ENCODE results near the gene RBPJ. TPM values are rescaled to one million over a fixed set of nuclear protein-coding genes. Genes with fewer than 3 reads are reported as not detected.
"Not testable (repeated sequence)": the region's sequence is repeated elsewhere in the genome, so short reads cannot be mapped to it uniquely, and the experiment has no call there.

Gene RBPJ
- total and polyA plus RNA-seq, 11 donors = 21.9 to 84.3 (median 37.5) TPM

GRCh38 chr4:26400132-26400531 lies 79.3 kb downstream of the RBPJ start:
- H3K27me3 ChIP-seq = no peaks in the 10 kb centered on the region
- WGBS, 4 donors = 96 to 100% (median 98%) methylated on average over 1 of the region's 1 CpG
- H3K4me1 ChIP-seq = peaks cover 0 to 23% (median 2%) of the 10 kb centered on the region in 12 donors
- no peak for TF ChIP-seq POLR2A (IDR thresholded peaks at IDR 0.05)
- TF ChIP-seq CTCF (IDR thresholded peaks at IDR 0.05) = no peak
- intact Hi-C loops (cut with DNase I) = loop anchor here in 1 of 10 donors (10.0 kb wide), 1 partner anchor 375 kb away; no protein-coding TSS in a partner anchor
- no peak overlapping the region for H3K4me3 ChIP-seq
- DNase-seq = no peak
- H3K27ac ChIP-seq = no peak overlapping the region
- peaks cover 0 to 5% (median 0%) of the 10 kb centered on the region in 9 donors for H3K36me3 ChIP-seq
- H3K9me3 ChIP-seq = no peaks in the 10 kb centered on the region
- ATAC-seq = no peak

GRCh38 chr4:26402017-26402416 lies 81.2 kb downstream of the RBPJ start:
- peaks cover 0 to 14% (median 12%) of the 10 kb centered on the region in 9 donors for H3K36me3 ChIP-seq
- not testable (repeated sequence) for H3K27ac ChIP-seq, DNase-seq, H3K4me3 ChIP-seq, ATAC-seq, H3K27me3 ChIP-seq
- intact Hi-C loops (cut with DNase I) = loop anchor here in 1 of 10 donors (10.0 kb wide), 1 partner anchor 377 kb away; no protein-coding TSS in a partner anchor
- WGBS, 4 donors = 94 to 100% (median 99%) methylated on average over 3 of the region's 3 CpGs
- H3K9me3 ChIP-seq = peaks cover 0 to 18% (median 11%) of the 10 kb centered on the region in 12 donors
- H3K4me1 ChIP-seq = peaks cover 0 to 17% (median under 1%) of the 10 kb centered on the region in 12 donors

- DNase-seq = no peak
- H3K36me3 ChIP-seq = peaks cover 0 to 17% (median 15%) of the 10 kb centered on the region in 9 donors
- no peak overlapping the region for H3K27ac ChIP-seq
- no peak for ATAC-seq
- intact Hi-C loops (cut with DNase I) = loop anchor here in 1 of 10 donors (10.0 kb wide), 1 partner anchor 378 kb away; no protein-coding TSS in a partner anchor
- 59 to 70% (median 63%) methylated on average over 3 of the region's 3 CpGs for WGBS, 4 donors
- H3K4me1 ChIP-seq = peaks cover 0 to 14% (median 0%) of the 10 kb centered on the region in 12 donors
- no peak for TF ChIP-seq POLR2A (IDR thresholded peaks at IDR 0.05)
- no peak overlapping the region for H3K4me3 ChIP-seq
- no peaks in the 10 kb centered on the region for H3K27me3 ChIP-seq
- H3K9me3 ChIP-seq = peaks cover 0 to 20% (median 11%) of the 10 kb centered on the region in 12 donors
Observed at GRCh38 chr4:26402458-26402857, 81.6 kb downstream of the RBPJ start.

- no peak for DNase-seq
- H3K36me3 ChIP-seq = peaks cover 0 to 27% (median 12%) of the 10 kb centered on the region in 9 donors
- H3K27ac ChIP-seq = no peak overlapping the region
- WGBS, 4 donors = 81 to 84% (median 83%) methylated on average over 3 of the region's 3 CpGs
- peaks cover 0 to 14% (median 0%) of the 10 kb centered on the region in 12 donors for H3K4me1 ChIP-seq
- H3K4me3 ChIP-seq = no peak overlapping the region
- TF ChIP-seq CTCF (IDR thresholded peaks at IDR 0.05) (peak in 3 of 12 donors; percentile 11), POLR2A (IDR thresholded peaks at IDR 0.05) (no peak)
- H3K9me3 ChIP-seq = peaks cover 0 to 20% (median 11%) of the 10 kb centered on the region in 12 donors
- intact Hi-C loops (cut with DNase I) = loop anchor here in 6 of 10 donors (5.0 to 10.0 kb wide), 5 partner anchors 72 to 967 kb away; no protein-coding TSS in a partner anchor
- no peaks in the 10 kb centered on the region for H3K27me3 ChIP-seq
- ATAC-seq = peak in 1 of 4 donors; percentile 24
Observed at GRCh38 chr4:26404743-26405206, 84.0 kb downstream of the RBPJ start.

GRCh38 chr4:26406346-26406975 lies 85.6 kb downstream of the RBPJ start:
- 92 to 97% (median 95%) methylated on average over 4 of the region's 4 CpGs for WGBS, 4 donors
- H3K4me1 ChIP-seq = peaks cover 0 to 14% (median 4%) of the 10 kb centered on the region in 12 donors
- intact Hi-C loops (cut with DNase I) = loop anchor here in 6 of 10 donors (5.0 to 10.0 kb wide), 5 partner anchors 74 to 969 kb away; no protein-coding TSS in a partner anchor
- H3K9me3 ChIP-seq = peaks cover 0 to 20% (median 11%) of the 10 kb centered on the region in 12 donors
- TF ChIP-seq POLR2A (IDR thresholded peaks at IDR 0.05) (no peak), CTCF (IDR thresholded peaks at IDR 0.05) (no peak)
- no peaks in the 10 kb centered on the region for H3K27me3 ChIP-seq
- ATAC-seq (no peak), DNase-seq (no peak)
- H3K36me3 ChIP-seq = peaks cover 0 to 27% (median 12%) of the 10 kb centered on the region in 9 donors
- peak overlapping the region in 1 of 12 donors; percentile 18 for H3K27ac ChIP-seq
- H3K4me3 ChIP-seq = no peak overlapping the region
